Ishikawa (cell line): ENCODE results near the gene COL2A1.

ENCODE experiments used
- CEBPB ChIP-seq: IDR thresholded peaks from 2 replicates; pipeline ENCODE4 v1.6.1; 2012
- CREB1 ChIP-seq: IDR thresholded peaks from 2 replicates; pipeline ENCODE4 v1.6.1; 2012; ENCODE audit warnings: low read depth
- EGR1 ChIP-seq: IDR thresholded peaks from 2 replicates; pipeline ENCODE4 v1.6.1; 2012
- EP300 ChIP-seq: IDR thresholded peaks from 2 replicates; pipeline ENCODE4 v1.6.1; 2012; ENCODE audit warnings: borderline replicate concordance
- FOXM1 ChIP-seq: IDR thresholded peaks from 2 replicates; pipeline ENCODE4 v1.6.1; 2012; ENCODE audit warnings: low read depth, borderline replicate concordance
- MAX ChIP-seq: IDR thresholded peaks from 2 replicates; pipeline ENCODE4 v1.6.1; 2012
- NFIC ChIP-seq: IDR thresholded peaks from 2 replicates; pipeline ENCODE4 v1.6.1; 2012
- RAD21 ChIP-seq: IDR thresholded peaks from 2 replicates; pipeline ENCODE4 v1.6.1; 2012; ENCODE audit warnings: low read depth
- REST ChIP-seq: IDR thresholded peaks from 2 replicates; pipeline ENCODE4 v1.6.1; 2012; ENCODE audit warnings: low read depth, mild to moderate bottlenecking
- TAF1 ChIP-seq: IDR thresholded peaks from 2 replicates; pipeline ENCODE4 v1.6.1; 2012; ENCODE audit warnings: low read depth, mild to moderate bottlenecking
- TCF12 ChIP-seq: IDR thresholded peaks from 2 replicates; pipeline ENCODE4 v1.6.1; 2012; ENCODE audit warnings: low read depth
- TEAD4 ChIP-seq: IDR thresholded peaks from 2 replicates; pipeline ENCODE4 v1.6.1; 2012
- USF1 ChIP-seq: IDR thresholded peaks from 2 replicates; pipeline ENCODE4 v1.6.1; 2012
- YY1 ChIP-seq: IDR thresholded peaks from 2 replicates; pipeline ENCODE4 v1.6.1; 2012; ENCODE audit warnings: low read depth
- ZBTB7A ChIP-seq: IDR thresholded peaks from 2 replicates; pipeline ENCODE4 v1.6.1; 2012; ENCODE audit warnings: low read depth

The COL2A1 gene

GRCh38 chr12:47986291-47986660 is 18.0 kb downstream of the COL2A1 start:
- TF ChIP-seq NFIC, result no peak
- no peak for TF ChIP-seq RAD21
- TF ChIP-seq EGR1, result no peak

- TF ChIP-seq MAX, result no peak
- no peak for TF ChIP-seq TAF1
- no peak for TF ChIP-seq EGR1
- TF ChIP-seq ZBTB7A, result no peak
- no peak for TF ChIP-seq EP300
- no peak for TF ChIP-seq YY1
- TF ChIP-seq CEBPB, result no peak
- no peak for TF ChIP-seq REST
- TF ChIP-seq TEAD4, result no peak
- TF ChIP-seq NFIC, result no peak
These were observed 18.5 kb downstream of the COL2A1 start for GRCh38 chr12:47985596-47986290.

GRCh38 chr12:47984331-47984801 is 19.9 kb downstream of the COL2A1 start:
- TF ChIP-seq FOXM1 (no peak), TCF12 (no peak)

- TF ChIP-seq USF1, result no peak
- no peak for TF ChIP-seq NFIC
- TF ChIP-seq CREB1, result no peak
These were observed 20.6 kb downstream of the COL2A1 start for GRCh38 chr12:47983541-47984115.

GRCh38 chr12:47982770-47983169 is 21.5 kb downstream of the COL2A1 start:
- TF ChIP-seq EGR1, result no peak
- TF ChIP-seq TAF1, result no peak
- no peak for TF ChIP-seq REST
- TF ChIP-seq TCF12, result no peak
- no peak for TF ChIP-seq ZBTB7A
- TF ChIP-seq RAD21, result no peak
- no peak for TF ChIP-seq NFIC
- TF ChIP-seq CREB1, result no peak
- no peak for TF ChIP-seq EP300
- TF ChIP-seq FOXM1, result no peak
- TF ChIP-seq TEAD4, result no peak
- no peak for TF ChIP-seq MAX

GRCh38 chr12:47982311-47982710 is 22.0 kb downstream of the COL2A1 start:
- TF ChIP-seq TEAD4 (no peak), MAX (no peak), RAD21 (no peak), YY1 (no peak), EGR1 (no peak), TAF1 (no peak), TCF12 (no peak), CREB1 (no peak), USF1 (no peak), ZBTB7A (no peak), CEBPB (no peak), FOXM1 (no peak)
